ENCODE data around the gene DLG5. TPM values are rescaled to one million over a fixed set of nuclear protein-coding genes. Genes with fewer than 3 reads are reported as not detected.
A peak's percentile ranks its signal among the peaks of the same experiment; 100 is the strongest.

The DLG5 gene
- total and polyA plus RNA-seq, 9 of the 15 experiments (the other 6 are each of a cell fraction or from before 2014, with no cell fraction given) = 1.4 to 26.8 (median 11.2) TPM

DNA sequence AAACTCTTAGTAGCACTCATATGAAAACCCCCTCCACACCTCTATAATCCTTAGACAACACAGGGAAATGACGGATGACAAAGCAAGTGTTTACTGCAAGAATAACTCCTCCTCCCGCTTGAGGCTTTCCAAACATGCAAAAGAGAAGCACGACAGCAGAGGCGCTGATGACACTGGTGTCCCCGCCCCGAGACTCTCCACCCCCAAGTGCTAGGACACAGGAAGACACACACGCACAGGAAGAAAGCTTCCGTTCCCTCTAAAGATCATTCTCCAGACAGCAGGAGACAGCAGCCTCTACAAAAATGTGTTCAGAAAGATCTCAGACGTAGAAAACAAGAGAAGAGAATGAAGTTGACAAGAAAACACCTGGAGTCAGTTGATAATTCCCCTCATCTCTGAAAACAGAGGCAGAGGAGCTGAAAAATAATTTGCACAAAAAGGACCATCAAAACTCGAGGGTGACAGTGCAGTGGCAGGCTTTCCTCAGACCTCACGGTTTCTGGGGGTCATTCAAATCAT, 90.2 kb downstream of the DLG5 start (continued):
- TF ChIP-seq FOXM1 (IDR thresholded peaks at IDR 0.05; ENCODE audit: low read depth) = peak; percentile 13; the same call in 1 of the 2 replicates
- TF ChIP-seq FOXM1 (CRISPR knock-in tag; IDR thresholded peaks at IDR 0.05; ENCODE audit: low read depth) = no peak
- TF ChIP-seq, protein P1, sequence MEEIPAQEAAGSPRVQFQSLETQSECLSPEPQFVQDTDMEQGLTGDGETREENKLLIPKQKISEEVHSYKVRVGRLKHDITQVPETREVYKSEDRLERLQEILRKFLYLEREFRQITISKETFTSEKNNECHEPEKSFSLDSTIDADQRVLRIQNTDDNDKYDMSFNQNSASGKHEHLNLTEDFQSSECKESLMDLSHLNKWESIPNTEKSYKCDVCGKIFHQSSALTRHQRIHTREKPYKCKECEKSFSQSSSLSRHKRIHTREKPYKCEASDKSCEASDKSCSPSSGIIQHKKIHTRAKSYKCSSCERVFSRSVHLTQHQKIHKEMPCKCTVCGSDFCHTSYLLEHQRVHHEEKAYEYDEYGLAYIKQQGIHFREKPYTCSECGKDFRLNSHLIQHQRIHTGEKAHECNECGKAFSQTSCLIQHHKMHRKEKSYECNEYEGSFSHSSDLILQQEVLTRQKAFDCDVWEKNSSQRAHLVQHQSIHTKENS (CRISPR knock-in tag; IDR thresholded peaks at IDR 0.05) = no peak
- TF ChIP-seq ZNF354B (CRISPR knock-in tag; IDR thresholded peaks at IDR 0.05) = no peak
- TF ChIP-seq ZBTB11 (CRISPR knock-in tag; IDR thresholded peaks at IDR 0.05) = peak in 1 of 3 experiments; percentile 69; a peak in 2 of 6 replicates
- TF ChIP-seq NFRKB (IDR thresholded peaks at IDR 0.05; ENCODE audit: low read depth) = peak; percentile 77; the same call in 1 of the 2 replicates
- TF ChIP-seq SRSF7 (optimal IDR thresholded peaks at IDR 0.05; ENCODE audit: low read depth, low read length) = no peak
- TF ChIP-seq LCOR (CRISPR knock-in tag; IDR thresholded peaks at IDR 0.05) = 0 out of 2 replicates have a peak, but pooled peaks have one; percentile 38
- TF ChIP-seq ZNF77 (CRISPR knock-in tag; IDR thresholded peaks at IDR 0.05) = no peak
- TF ChIP-seq MAFF (IDR thresholded peaks at IDR 0.05; ENCODE audit: low read length) = peak; percentile 34
